Measurements from ENCODE around the gene CAPN5. TPM values are rescaled to one million over a fixed set of nuclear protein-coding genes. Genes with fewer than 3 reads are reported as not detected.
A peak's percentile ranks its signal among the peaks of the same experiment; 100 is the strongest.

Gene CAPN5
- total RNA-seq, 1 experiment from 2014 or later = 27.4 TPM

DNA sequence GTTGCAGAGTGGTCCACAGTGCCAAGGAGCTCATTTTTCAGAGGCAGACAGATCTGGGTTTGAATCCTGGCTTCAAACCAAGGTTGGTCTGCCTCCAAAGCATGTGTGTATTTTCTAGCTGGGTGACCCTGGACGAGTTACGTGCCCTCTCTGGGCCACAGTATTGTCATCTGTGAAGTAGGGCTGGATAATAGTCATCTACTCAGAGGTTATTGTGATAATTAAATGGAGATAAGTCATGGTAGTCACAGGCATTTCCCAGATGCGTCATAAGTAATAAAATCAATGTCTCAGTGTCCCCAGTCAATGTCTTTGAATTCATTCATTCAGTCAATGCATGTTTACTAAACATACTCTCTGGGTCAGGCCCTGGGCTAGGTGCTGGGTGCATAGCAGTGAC, 44.5 kb downstream of the CAPN5 start:
- H3K4me1 Mint-ChIP-seq = peaks cover 12% of the 10 kb centered on the region
- no peak for TF ChIP-seq NFATC4 (CRISPR knock-in tag; IDR thresholded peaks at IDR 0.05)
- TF ChIP-seq OVOL2 (CRISPR knock-in tag; IDR thresholded peaks at IDR 0.05; ENCODE audit: borderline replicate concordance) = no peak
- TF ChIP-seq ZNF219 (CRISPR knock-in tag; IDR thresholded peaks at IDR 0.05; ENCODE audit: borderline replicate concordance) = no peak
- no peak for TF ChIP-seq ATF2 (CRISPR knock-in tag; IDR thresholded peaks at IDR 0.05; ENCODE audit: borderline replicate concordance, low read depth)
- no peak for TF ChIP-seq CBFB (CRISPR knock-in tag; IDR thresholded peaks at IDR 0.05; ENCODE audit: low read depth)
- TF ChIP-seq, protein P1, sequence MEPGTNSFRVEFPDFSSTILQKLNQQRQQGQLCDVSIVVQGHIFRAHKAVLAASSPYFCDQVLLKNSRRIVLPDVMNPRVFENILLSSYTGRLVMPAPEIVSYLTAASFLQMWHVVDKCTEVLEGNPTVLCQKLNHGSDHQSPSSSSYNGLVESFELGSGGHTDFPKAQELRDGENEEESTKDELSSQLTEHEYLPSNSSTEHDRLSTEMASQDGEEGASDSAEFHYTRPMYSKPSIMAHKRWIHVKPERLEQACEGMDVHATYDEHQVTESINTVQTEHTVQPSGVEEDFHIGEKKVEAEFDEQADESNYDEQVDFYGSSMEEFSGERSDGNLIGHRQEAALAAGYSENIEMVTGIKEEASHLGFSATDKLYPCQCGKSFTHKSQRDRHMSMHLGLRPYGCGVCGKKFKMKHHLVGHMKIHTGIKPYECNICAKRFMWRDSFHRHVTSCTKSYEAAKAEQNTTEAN (CRISPR knock-in tag; IDR thresholded peaks at IDR 0.05) = no peak
- TF ChIP-seq, protein P2, sequence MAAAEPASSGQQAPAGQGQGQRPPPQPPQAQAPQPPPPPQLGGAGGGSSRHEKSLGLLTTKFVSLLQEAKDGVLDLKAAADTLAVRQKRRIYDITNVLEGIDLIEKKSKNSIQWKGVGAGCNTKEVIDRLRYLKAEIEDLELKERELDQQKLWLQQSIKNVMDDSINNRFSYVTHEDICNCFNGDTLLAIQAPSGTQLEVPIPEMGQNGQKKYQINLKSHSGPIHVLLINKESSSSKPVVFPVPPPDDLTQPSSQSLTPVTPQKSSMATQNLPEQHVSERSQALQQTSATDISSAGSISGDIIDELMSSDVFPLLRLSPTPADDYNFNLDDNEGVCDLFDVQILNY (CRISPR knock-in tag; IDR thresholded peaks at IDR 0.05) = no peak
- TF ChIP-seq ZNF317 (CRISPR knock-in tag; IDR thresholded peaks at IDR 0.05; ENCODE audit: borderline replicate concordance, low read depth) = no peak
- no peak for TF ChIP-seq TP53 (CRISPR knock-in tag; IDR thresholded peaks at IDR 0.05)
- TF ChIP-seq, protein P3, sequence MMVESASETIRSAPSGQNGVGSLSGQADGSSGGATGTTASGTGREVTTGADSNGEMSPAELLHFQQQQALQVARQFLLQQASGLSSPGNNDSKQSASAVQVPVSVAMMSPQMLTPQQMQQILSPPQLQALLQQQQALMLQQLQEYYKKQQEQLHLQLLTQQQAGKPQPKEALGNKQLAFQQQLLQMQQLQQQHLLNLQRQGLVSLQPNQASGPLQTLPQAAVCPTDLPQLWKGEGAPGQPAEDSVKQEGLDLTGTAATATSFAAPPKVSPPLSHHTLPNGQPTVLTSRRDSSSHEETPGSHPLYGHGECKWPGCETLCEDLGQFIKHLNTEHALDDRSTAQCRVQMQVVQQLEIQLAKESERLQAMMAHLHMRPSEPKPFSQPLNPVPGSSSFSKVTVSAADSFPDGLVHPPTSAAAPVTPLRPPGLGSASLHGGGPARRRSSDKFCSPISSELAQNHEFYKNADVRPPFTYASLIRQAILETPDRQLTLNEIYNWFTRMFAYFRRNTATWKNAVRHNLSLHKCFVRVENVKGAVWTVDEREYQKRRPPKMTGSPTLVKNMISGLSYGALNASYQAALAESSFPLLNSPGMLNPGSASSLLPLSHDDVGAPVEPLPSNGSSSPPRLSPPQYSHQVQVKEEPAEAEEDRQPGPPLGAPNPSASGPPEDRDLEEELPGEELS (CRISPR knock-in tag; IDR thresholded peaks at IDR 0.05) = no peak
- TF ChIP-seq, protein P4, sequence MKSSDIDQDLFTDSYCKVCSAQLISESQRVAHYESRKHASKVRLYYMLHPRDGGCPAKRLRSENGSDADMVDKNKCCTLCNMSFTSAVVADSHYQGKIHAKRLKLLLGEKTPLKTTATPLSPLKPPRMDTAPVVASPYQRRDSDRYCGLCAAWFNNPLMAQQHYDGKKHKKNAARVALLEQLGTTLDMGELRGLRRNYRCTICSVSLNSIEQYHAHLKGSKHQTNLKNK (CRISPR knock-in tag; IDR thresholded peaks at IDR 0.05) = no peak
- TF ChIP-seq JUN (CRISPR knock-in tag; IDR thresholded peaks at IDR 0.05) = no peak
- no peak for TF ChIP-seq IRF2 (CRISPR knock-in tag; IDR thresholded peaks at IDR 0.05; ENCODE audit: borderline replicate concordance, low read depth)
- TF ChIP-seq, protein P5, sequence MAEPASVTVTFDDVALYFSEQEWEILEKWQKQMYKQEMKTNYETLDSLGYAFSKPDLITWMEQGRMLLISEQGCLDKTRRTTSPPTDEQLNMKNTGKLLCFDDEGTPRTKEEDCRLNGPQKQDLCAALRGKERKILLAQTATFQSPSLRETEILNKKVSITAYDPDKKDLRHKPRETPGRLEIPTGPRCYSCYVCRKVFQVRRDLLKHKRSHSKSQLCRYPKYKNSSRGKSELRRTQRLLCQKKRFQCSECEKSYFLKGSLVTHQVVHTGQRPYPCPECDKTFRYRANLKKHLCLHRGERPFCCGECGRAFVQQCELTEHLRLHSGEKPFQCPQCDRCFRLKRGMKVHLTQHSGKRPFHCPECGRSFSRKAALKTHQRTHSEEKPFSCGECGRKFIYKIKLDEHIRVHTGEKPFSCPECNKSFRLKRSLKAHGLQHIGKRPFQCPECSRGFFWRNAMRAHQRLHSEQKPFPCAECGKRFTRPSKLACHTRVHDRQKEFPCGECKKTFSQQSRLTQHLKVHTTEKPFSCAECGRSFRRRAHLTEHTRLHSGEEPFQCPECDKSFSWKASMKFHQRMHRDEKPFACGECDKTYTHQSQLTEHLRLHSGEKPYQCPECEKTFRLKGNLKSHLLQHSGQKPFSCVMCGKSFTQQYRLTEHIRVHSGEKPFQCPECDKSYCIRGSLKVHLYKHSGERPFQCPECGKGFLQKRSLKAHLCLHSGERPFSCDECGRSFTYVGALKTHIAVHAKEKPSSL (CRISPR knock-in tag; conservative IDR thresholded peaks at IDR 0.05) = no peak
- no peak for TF ChIP-seq JAZF1 (CRISPR knock-in tag; IDR thresholded peaks at IDR 0.05)
- TF ChIP-seq NR2C2 (CRISPR knock-in tag; IDR thresholded peaks at IDR 0.05) = no peak
- no peak for TF ChIP-seq EMX1 (CRISPR knock-in tag; IDR thresholded peaks at IDR 0.05)
- H3K9me3 Mint-ChIP-seq = no peaks in the 10 kb centered on the region
- no peaks in the 10 kb centered on the region for H3K27me3 Mint-ChIP-seq (ENCODE audit: low read depth)
- CTCF ChIA-PET = interaction anchor here (1.0 to 8.2 kb wide), 6 partner anchors 10 to 137 kb away, joined by 4 to 86 read pairs (median 9); partner anchors contain the start of gene MYO7A
- POLR2A ChIA-PET = no interaction called here
- no peak for DNase-seq (ENCODE audit: low spot score)
- ATAC-seq = no peak
- no peaks in the 10 kb centered on the region for H3K36me3 Mint-ChIP-seq
- no peak overlapping the region for H3K27ac Mint-ChIP-seq
- H3K4me3 Mint-ChIP-seq = no peak overlapping the region

- H3K27me3 Mint-ChIP-seq (ENCODE audit: low read depth) = no peaks in the 10 kb centered on the region
- no peaks in the 10 kb centered on the region for H3K36me3 Mint-ChIP-seq
- ATAC-seq = no peak
- no peak for DNase-seq (ENCODE audit: low spot score)
- POLR2A ChIA-PET = no interaction called here
- CTCF ChIA-PET = interaction anchor here (1.5 to 8.2 kb wide), 6 partner anchors 10 to 64 kb away, joined by 4 to 86 read pairs (median 9); partner anchors contain the start of gene MYO7A
- H3K4me1 Mint-ChIP-seq = peaks cover 12% of the 10 kb centered on the region
- H3K27ac Mint-ChIP-seq = peak overlapping the region; percentile 70; the same call in 1 of the 2 replicates
- H3K9me3 Mint-ChIP-seq = no peaks in the 10 kb centered on the region
- H3K4me3 Mint-ChIP-seq = no peak overlapping the region
- TF ChIP-seq, protein P2 (CRISPR knock-in tag; IDR thresholded peaks at IDR 0.05) = no peak
- TF ChIP-seq, protein P4 (CRISPR knock-in tag; IDR thresholded peaks at IDR 0.05) = no peak
- TF ChIP-seq, protein P6, sequence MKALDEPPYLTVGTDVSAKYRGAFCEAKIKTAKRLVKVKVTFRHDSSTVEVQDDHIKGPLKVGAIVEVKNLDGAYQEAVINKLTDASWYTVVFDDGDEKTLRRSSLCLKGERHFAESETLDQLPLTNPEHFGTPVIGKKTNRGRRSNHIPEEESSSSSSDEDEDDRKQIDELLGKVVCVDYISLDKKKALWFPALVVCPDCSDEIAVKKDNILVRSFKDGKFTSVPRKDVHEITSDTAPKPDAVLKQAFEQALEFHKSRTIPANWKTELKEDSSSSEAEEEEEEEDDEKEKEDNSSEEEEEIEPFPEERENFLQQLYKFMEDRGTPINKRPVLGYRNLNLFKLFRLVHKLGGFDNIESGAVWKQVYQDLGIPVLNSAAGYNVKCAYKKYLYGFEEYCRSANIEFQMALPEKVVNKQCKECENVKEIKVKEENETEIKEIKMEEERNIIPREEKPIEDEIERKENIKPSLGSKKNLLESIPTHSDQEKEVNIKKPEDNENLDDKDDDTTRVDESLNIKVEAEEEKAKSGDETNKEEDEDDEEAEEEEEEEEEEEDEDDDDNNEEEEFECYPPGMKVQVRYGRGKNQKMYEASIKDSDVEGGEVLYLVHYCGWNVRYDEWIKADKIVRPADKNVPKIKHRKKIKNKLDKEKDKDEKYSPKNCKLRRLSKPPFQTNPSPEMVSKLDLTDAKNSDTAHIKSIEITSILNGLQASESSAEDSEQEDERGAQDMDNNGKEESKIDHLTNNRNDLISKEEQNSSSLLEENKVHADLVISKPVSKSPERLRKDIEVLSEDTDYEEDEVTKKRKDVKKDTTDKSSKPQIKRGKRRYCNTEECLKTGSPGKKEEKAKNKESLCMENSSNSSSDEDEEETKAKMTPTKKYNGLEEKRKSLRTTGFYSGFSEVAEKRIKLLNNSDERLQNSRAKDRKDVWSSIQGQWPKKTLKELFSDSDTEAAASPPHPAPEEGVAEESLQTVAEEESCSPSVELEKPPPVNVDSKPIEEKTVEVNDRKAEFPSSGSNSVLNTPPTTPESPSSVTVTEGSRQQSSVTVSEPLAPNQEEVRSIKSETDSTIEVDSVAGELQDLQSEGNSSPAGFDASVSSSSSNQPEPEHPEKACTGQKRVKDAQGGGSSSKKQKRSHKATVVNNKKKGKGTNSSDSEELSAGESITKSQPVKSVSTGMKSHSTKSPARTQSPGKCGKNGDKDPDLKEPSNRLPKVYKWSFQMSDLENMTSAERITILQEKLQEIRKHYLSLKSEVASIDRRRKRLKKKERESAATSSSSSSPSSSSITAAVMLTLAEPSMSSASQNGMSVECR (CRISPR knock-in tag; IDR thresholded peaks at IDR 0.05; ENCODE audit: borderline replicate concordance) = no peak
- TF ChIP-seq PRRX2 (CRISPR knock-in tag; IDR thresholded peaks at IDR 0.05) = no peak
Observed at GRCh38 chr11:77111946-77112345, 45.2 kb downstream of the CAPN5 start.
